ENCODE data around the gene SAP25. TPM values are rescaled to one million over a fixed set of nuclear protein-coding genes. Genes with fewer than 3 reads are reported as not detected.
"Not testable (repeated sequence)": the region's sequence is repeated elsewhere in the genome, so short reads cannot be mapped to it uniquely, and the experiment has no call there.

The SAP25 gene
- polyA plus RNA-seq, 1 experiment = not detected

GRCh38 chr7:100566018-100566531, 7.6 kb downstream of the SAP25 start:
- CTCF ChIA-PET = interaction anchor here (0.6 to 3.2 kb wide), 7 partner anchors 11 to 125 kb away, joined by 3 to 30 read pairs (median 10); partner anchors contain the start of genes FBXO24, LRCH4 and SPACDR
- Histone ChIP-seq H3K9me3 (ENCODE audit: control insufficient read depth, insufficient read depth, low read length) (no peaks in the 10 kb centered on the region; the same call in 1 of the 2 replicates), H3K27me3 (ENCODE audit: control insufficient read depth, insufficient read depth, low read length) (peaks cover 2% of the 10 kb centered on the region), H3K27ac (ENCODE audit: low read depth, low read length) (no peak overlapping the region), H3K4me3 (ENCODE audit: low read depth, low read length) (no peak overlapping the region)
- DNase-seq (ENCODE audit: low read depth, low spot score) = no peak
- POLR2A ChIA-PET = interaction anchor here (1.2 kb wide), 1 partner anchor 20 kb away, joined by 4 read pairs; the partner anchor contains the start of genes FBXO24 and LRCH4
- TF ChIP-seq, protein P1, sequence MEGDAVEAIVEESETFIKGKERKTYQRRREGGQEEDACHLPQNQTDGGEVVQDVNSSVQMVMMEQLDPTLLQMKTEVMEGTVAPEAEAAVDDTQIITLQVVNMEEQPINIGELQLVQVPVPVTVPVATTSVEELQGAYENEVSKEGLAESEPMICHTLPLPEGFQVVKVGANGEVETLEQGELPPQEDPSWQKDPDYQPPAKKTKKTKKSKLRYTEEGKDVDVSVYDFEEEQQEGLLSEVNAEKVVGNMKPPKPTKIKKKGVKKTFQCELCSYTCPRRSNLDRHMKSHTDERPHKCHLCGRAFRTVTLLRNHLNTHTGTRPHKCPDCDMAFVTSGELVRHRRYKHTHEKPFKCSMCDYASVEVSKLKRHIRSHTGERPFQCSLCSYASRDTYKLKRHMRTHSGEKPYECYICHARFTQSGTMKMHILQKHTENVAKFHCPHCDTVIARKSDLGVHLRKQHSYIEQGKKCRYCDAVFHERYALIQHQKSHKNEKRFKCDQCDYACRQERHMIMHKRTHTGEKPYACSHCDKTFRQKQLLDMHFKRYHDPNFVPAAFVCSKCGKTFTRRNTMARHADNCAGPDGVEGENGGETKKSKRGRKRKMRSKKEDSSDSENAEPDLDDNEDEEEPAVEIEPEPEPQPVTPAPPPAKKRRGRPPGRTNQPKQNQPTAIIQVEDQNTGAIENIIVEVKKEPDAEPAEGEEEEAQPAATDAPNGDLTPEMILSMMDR (IDR thresholded peaks at IDR 0.05; ENCODE audit: low read depth, low read length) = no peak

GRCh38 chr7:100565133-100565571, 8.5 kb downstream of the SAP25 start:
- ChIA-PET POLR2A (interaction anchor here (0.7 kb wide), 1 partner anchor 12 kb away, joined by 3 read pairs; no protein-coding TSS in a partner anchor), CTCF (interaction anchor here (0.5 to 3.2 kb wide), 11 partner anchors 10 to 184 kb away, joined by 5 to 30 read pairs (median 10); partner anchors contain the start of genes FBXO24, LRCH4 and SPACDR)
- H3K27me3 ChIP-seq (ENCODE audit: control insufficient read depth, insufficient read depth, low read length) = no peaks in the 10 kb centered on the region
- no peak overlapping the region for H3K27ac ChIP-seq (ENCODE audit: low read depth, low read length)
- no peaks in the 10 kb centered on the region; the same call in 1 of the 2 replicates for H3K9me3 ChIP-seq (ENCODE audit: control insufficient read depth, insufficient read depth, low read length)
- TF ChIP-seq, protein P1 (IDR thresholded peaks at IDR 0.05; ENCODE audit: low read depth, low read length) = no peak
- DNase-seq (ENCODE audit: low read depth, low spot score) = no peak
- H3K4me3 ChIP-seq (ENCODE audit: low read depth, low read length) = no peak overlapping the region

DNA sequence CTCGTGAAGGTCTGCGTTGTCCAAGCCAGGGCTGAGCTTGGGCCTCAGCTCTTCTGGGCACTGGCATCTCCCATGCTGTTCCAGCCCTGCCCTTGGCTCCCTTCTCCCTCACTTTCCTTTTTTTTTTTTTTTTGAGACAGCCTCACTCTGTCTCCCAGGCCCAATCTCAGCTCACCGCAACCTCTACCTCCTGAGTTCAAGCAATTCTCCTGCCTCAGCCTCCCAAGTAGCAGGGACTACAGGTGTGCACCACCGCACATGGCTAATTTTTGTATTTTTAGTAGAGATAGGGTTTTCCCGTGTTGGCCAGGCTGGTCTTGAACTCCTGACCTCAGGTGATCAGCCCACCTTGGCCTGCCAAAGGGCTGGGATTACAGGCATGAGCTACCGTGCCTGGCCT, 9.3 kb downstream of the SAP25 start:
- H3K4me3 ChIP-seq (ENCODE audit: low read depth, low read length); H3K27ac ChIP-seq (ENCODE audit: low read depth, low read length); H3K27me3 ChIP-seq (ENCODE audit: control insufficient read depth, insufficient read depth, low read length); DNase-seq (ENCODE audit: low read depth, low spot score); H3K9me3 ChIP-seq (ENCODE audit: control insufficient read depth, insufficient read depth, low read length): not testable (repeated sequence)
- CTCF ChIA-PET = interaction anchor here (0.6 to 3.2 kb wide), 28 partner anchors 8 to 283 kb away, joined by 3 to 30 read pairs (median 6); partner anchors contain the start of genes FBXO24, GNB2, LRCH4 and MOSPD3
- POLR2A ChIA-PET = interaction anchor here (0.6 to 0.7 kb wide), 2 partner anchors 13 to 199 kb away, joined by 3 to 5 read pairs; no protein-coding TSS in a partner anchor

DNA sequence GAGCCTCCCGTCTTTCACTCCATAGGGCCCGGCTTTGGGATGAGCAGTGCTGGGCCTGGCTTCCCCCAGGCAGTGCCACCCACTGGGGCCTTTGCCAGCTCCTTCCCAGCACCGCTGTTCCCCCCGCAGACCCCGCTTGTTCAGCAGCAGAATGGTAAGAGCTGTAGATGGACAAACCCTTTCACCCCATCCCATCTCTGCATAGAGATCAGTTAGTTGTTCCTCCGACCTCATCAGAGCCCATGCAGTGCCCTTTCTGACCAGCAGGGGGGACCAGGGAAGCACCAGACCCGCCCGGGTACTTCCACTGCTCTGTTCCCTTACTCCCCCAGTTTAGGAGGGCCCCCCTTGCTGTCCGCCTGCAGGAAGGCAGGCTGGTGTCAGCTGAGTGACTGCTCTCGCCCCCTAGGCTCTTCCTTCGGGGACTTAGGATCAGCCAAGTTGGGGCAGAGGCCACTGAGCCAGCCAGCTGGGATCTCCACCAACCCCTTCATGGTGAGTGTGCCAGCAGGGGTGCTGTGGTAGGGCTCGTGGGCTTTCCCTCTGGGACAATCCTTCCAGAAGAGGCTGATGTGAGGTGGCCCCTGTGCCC, 9.8 kb downstream of the SAP25 start:
- Histone ChIP-seq H3K9me3 (ENCODE audit: control insufficient read depth, insufficient read depth, low read length) (no peaks in the 10 kb centered on the region), H3K4me3 (ENCODE audit: low read depth, low read length) (no peak overlapping the region), H3K27ac (ENCODE audit: low read depth, low read length) (no peak overlapping the region), H3K27me3 (ENCODE audit: control insufficient read depth, insufficient read depth, low read length) (no peaks in the 10 kb centered on the region)
- POLR2A ChIA-PET = interaction anchor here (0.6 kb wide), 1 partner anchor 199 kb away, joined by 5 read pairs; no protein-coding TSS in a partner anchor
- TF ChIP-seq, protein P1 (IDR thresholded peaks at IDR 0.05; ENCODE audit: low read depth, low read length) = peak; percentile 97
- DNase-seq (ENCODE audit: low read depth, low spot score) = no peak
- CTCF ChIA-PET = interaction anchor here (0.5 to 3.2 kb wide), 32 partner anchors 9 to 306 kb away, joined by 3 to 30 read pairs (median 5); partner anchors contain the start of genes AGFG2, FBXO24, GNB2 and LRCH4

- TF ChIP-seq, protein P1 (IDR thresholded peaks at IDR 0.05; ENCODE audit: low read depth, low read length) = no peak
- POLR2A ChIA-PET = no interaction called here
- DNase-seq (ENCODE audit: low read depth, low spot score) = no peak
Measured at GRCh38 chr7:100563100-100563564, 10.6 kb downstream of the SAP25 start.

More at GRCh38 chr7:100563100-100563564, 10.6 kb downstream of the SAP25 start:
- no peak overlapping the region for H3K27ac ChIP-seq (ENCODE audit: low read depth, low read length)
- no peaks in the 10 kb centered on the region for H3K27me3 ChIP-seq (ENCODE audit: control insufficient read depth, insufficient read depth, low read length)
- H3K4me3 ChIP-seq (ENCODE audit: low read depth, low read length) = no peak overlapping the region
- no peaks in the 10 kb centered on the region for H3K9me3 ChIP-seq (ENCODE audit: control insufficient read depth, insufficient read depth, low read length)
- CTCF ChIA-PET = interaction anchor here (0.5 to 3.2 kb wide), 19 partner anchors 8 to 164 kb away, joined by 3 to 30 read pairs (median 6); partner anchors contain the start of genes AGFG2, FBXO24, LRCH4 and MOSPD3
